Natural killer cell treated with Interleukin-12 subunit alpha and Interleukin-12 subunit beta and Interleukin-15 and Interleukin-18, amount 100 ng/mL, for 72 hours (primary cell): ENCODE results near the gene SSH2. TPM values are rescaled to one million over a fixed set of nuclear protein-coding genes. Genes with fewer than 3 reads are reported as not detected.

Experiments used
- ATAC-seq, 2 donors: fragments of 150-1000 bp; cut with Tn5 transposase in 1 of 2; sonication (Bioruptor Pico), chemical (Tn5 transposase) in 1 of 2; 2 replicates each; pipeline ENCODE4 v1.10.0; 2021
- DNase-seq: peaks from one replicate; pipeline ENCODE4 v3.0.0; 2022; ENCODE audit warnings: low spot score
- H3K27ac Mint-ChIP-seq, 2 donors: 1 replicate in 1 of 2; 2 replicates in 1 of 2; pipeline ENCODE4 v1.8.0; 2022; ENCODE audit warnings: mixed read lengths in 2 of 2, mild to moderate bottlenecking in 1 of 2, moderate library complexity in 1 of 2
- H3K27me3 Mint-ChIP-seq, 2 donors: 1 replicate in 1 of 2; 2 replicates in 1 of 2; pipeline ENCODE4 v1.8.0; 2022; ENCODE audit warnings: mixed read lengths in 2 of 2
- H3K36me3 Mint-ChIP-seq: one replicate; pipeline ENCODE4 v1.8.0; 2022; ENCODE audit warnings: mixed read lengths
- H3K4me1 Mint-ChIP-seq, 2 donors: 1 replicate in 1 of 2; 2 replicates in 1 of 2; pipeline ENCODE4 v1.8.0; 2022; ENCODE audit warnings: low read depth in 2 of 2, mixed read lengths in 2 of 2, mild to moderate bottlenecking in 1 of 2
- H3K4me3 Mint-ChIP-seq: one replicate; pipeline ENCODE4 v1.8.0; 2022; ENCODE audit warnings: mixed read lengths
- H3K9me3 Mint-ChIP-seq: 2 replicates; pipeline ENCODE4 v1.8.0; 2022; ENCODE audit warnings: mixed read lengths
- total RNA-seq, 2 donors: library from RNA; stranded (reverse); gene quantifications; one replicate each; pipeline ENCODE4 v1.2.3, GENCODE V29; 2022

The SSH2 gene
- total RNA-seq, 2 donors from 2014 or later, result 44.4 to 72.2 TPM

DNA sequence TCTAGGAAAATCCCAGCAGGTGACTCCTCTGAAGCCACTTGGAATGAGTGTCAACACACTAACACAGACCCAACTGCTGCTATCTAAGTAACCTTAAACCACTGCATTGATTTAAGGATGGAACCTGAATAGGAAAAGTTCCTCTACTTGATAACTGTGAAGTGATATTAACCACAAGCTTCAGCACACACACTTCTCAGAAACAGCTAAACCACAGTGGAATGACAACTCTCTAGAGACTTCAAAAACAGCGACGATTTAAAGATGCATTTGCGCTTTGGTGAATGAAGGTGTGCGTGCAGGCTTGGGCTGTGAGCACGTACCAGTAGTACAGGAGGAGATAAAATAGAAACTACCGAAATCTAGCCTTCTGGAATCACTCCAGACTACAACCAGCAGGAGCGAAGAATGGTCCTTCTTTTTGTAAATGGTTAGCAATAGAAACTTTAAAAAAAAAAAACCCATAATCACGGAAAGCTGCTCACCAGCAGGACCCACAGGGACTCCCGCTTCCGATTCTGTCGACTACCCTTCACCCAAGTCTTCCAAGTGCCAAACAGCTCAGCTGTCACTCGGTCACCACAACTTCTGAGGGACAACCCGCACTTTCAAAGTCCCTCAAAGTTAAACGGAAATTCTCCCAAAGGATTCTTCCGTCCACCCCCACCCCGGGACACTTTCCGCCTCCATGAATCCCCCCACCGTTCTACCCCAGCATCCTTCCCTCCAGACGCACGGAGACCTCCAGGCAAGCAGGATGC, 169.6 kb downstream of the SSH2 start:
- H3K9me3 Mint-ChIP-seq, result no peaks in the 10 kb centered on the region
- H3K27me3 Mint-ChIP-seq, result no peaks in the 10 kb centered on the region
- H3K27ac Mint-ChIP-seq, result peak overlapping the region; percentile 90 to 94
- H3K4me1 Mint-ChIP-seq, result peaks cover 21 to 28% of the 10 kb centered on the region in 2 donors
- H3K4me3 Mint-ChIP-seq, result peak overlapping the region; percentile 97
- no peaks in the 10 kb centered on the region for H3K36me3 Mint-ChIP-seq
- peak; percentile 73 for DNase-seq
- peak; percentile 56 for ATAC-seq

DNA sequence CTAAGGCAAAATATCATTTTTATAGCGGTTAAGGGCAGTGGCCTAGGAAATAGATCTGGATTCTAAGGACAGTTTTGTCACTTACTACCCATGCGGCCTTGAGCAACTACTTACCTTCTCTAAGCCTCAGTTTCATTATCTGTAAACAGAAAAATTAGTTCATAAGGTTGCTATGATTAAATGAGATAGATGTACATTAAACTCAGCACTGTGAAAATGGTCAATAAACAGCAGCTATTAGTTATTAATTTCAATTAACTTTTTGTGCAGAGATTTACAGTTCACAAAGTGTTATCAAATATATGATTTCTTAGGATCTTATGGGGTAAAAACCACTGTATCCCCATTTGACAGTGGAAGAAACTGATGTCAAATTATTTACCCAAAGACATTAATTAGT, 171.8 kb downstream of the SSH2 start:
- Mint-ChIP-seq H3K27ac (peak overlapping the region; percentile 9 to 15), H3K4me3 (peak overlapping the region; percentile 69), H3K36me3 (no peaks in the 10 kb centered on the region), H3K27me3 (no peaks in the 10 kb centered on the region), H3K4me1 (peaks cover 21 to 28% of the 10 kb centered on the region in 2 donors), H3K9me3 (no peaks in the 10 kb centered on the region)
- no peak for ATAC-seq
- no peak for DNase-seq

DNA sequence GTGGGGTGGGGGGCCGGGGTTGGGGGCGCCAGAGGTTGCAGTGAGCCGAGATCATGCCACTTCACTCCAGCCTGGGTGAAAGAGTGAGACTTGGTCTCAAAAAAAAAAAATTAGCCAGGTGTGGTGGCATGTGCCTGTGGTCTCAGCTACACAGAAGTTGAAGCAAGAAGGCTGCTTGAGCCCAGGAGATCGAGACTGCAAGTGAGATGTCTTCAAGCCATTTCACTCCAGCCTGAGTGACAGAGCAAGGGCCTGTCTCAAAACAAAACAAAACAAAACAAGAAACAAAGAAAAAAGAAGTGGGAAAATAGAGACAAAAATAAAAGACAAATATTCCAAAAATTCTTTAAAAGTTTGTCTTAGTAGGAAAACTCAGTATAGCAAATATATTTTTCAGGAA, 172.2 kb downstream of the SSH2 start:
- ATAC-seq (no peak), DNase-seq (no peak)
- Mint-ChIP-seq H3K27me3 (no peaks in the 10 kb centered on the region), H3K36me3 (no peaks in the 10 kb centered on the region), H3K4me3 (peak overlapping the region; percentile 69), H3K27ac (peak overlapping the region; percentile 9 to 15), H3K9me3 (no peaks in the 10 kb centered on the region), H3K4me1 (peaks cover 21 to 28% of the 10 kb centered on the region in 2 donors)

DNA sequence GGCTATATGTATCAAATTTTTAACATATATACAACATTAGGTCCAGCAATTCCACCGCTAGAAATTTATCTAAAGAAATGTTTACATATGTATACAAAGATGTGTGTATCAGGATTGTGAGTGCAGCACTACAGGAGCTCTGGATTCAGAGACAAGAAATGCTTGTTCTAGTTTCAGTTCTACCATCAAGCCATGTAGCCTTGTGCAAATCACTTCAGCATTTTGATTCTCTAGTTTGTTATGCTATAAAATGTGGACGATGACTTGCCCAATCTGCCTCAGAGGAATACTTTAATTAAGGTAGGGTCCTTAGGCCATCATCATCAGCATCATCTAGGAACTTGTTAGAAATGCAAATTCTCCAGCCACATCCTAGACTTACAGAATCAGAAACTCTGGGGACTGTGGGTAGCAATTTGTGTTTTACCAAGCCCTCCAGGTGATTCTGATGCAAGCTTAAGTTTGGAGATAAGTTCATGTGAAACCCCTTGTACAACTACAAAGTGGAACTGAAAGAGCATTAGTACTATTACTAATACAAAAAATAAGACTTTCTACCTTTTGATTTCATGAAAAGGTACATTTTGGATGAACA, 176.1 kb downstream of the SSH2 start:
- Mint-ChIP-seq H3K9me3 (no peaks in the 10 kb centered on the region), H3K36me3 (no peaks in the 10 kb centered on the region), H3K27me3 (no peaks in the 10 kb centered on the region), H3K4me3 (no peak overlapping the region), H3K4me1 (peaks cover 13 to 20% of the 10 kb centered on the region in 2 donors), H3K27ac (no peak overlapping the region)
- DNase-seq (no peak), ATAC-seq (no peak)

DNA sequence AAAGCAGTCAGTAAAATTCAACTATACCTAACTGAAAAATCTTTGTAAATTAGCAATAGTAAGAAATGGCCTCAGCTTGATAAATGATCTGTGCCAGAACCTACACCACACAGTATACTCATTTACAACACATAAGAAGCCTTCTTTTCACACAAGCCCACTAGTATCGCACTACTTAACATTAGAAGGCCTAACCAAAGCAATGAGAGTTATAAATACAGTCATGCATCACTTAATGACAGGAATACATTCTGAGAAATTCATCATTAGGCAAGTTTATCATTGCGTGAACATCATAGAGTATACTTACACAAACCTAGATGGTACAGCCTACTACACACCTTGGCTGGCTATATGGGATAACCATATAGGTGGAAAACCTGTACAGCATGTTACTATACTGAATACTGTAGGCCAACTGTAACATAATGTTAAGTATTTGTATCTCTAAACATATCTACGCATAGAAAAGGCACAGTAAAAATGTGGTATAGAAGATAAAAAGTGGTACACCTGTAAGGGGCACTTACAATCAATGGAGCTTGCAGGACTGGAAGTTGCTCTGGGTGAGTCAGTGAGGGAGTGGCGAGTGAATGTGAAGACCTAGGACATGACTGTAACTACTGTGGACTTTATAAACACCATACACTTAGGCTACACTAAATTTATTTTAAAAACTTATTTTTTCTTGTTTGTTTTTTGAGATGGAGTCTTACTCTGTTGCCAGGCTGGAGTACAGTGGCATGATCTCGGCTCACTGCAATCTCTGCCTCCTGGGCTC, 180.8 kb downstream of the SSH2 start:
- H3K4me3 Mint-ChIP-seq, result no peak overlapping the region
- no peak overlapping the region for H3K27ac Mint-ChIP-seq
- no peak for DNase-seq
- peaks cover 30 to 32% of the 10 kb centered on the region in 2 donors for H3K4me1 Mint-ChIP-seq
- no peak for ATAC-seq
- H3K27me3 Mint-ChIP-seq, result no peaks in the 10 kb centered on the region
- H3K36me3 Mint-ChIP-seq, result no peaks in the 10 kb centered on the region
- H3K9me3 Mint-ChIP-seq, result no peaks in the 10 kb centered on the region

DNA sequence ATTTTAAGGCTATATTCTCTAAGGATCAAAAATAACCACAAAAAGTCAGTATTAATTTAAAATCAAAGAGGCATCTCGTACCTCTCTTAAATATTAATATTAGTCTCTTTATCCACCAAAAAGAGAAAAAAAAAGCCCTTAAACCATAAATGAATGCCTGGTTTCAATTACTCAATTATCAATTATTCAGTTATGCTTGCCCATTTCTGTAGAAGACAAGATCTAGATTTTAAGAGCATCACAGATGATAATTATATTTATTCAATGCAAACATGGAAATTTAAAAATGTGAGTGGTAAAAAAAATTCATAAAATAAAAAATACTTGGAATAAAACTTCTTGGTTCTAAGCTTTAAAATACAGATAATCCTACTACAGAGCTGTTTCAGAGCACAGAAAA, 181.6 kb downstream of the SSH2 start:
- Mint-ChIP-seq H3K27me3 (no peaks in the 10 kb centered on the region), H3K4me3 (no peak overlapping the region), H3K36me3 (no peaks in the 10 kb centered on the region), H3K9me3 (no peaks in the 10 kb centered on the region), H3K27ac (peak overlapping the region in 1 of 2 donors; percentile 60), H3K4me1 (peaks cover 30 to 32% of the 10 kb centered on the region in 2 donors)
- DNase-seq (no peak), ATAC-seq (no peak)

DNA sequence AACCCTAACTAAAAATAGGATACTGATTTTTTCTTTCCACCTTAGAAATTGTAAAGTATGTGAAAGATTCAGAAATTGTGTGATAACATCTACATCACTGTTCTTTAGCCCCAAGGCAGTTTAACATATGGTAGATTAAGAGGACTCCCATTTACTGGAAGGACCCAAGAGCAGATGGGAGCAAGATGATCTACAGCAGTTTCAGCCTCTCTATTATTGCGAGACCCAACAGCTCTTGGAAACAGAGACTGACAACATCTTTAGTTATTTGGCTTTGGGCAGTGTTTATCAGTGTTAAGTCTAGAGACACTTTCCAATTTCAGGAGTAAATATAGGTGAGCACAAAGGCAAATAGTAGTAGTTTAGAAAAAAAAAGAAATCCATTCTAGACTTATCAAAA, 182.4 kb downstream of the SSH2 start:
- Mint-ChIP-seq H3K27me3 (no peaks in the 10 kb centered on the region), H3K4me3 (no peak overlapping the region), H3K36me3 (no peaks in the 10 kb centered on the region), H3K9me3 (no peaks in the 10 kb centered on the region), H3K4me1 (peaks cover 30 to 32% of the 10 kb centered on the region in 2 donors), H3K27ac (peak overlapping the region in 1 of 2 donors; percentile 60)
- no peak for ATAC-seq
- DNase-seq, result no peak

DNA sequence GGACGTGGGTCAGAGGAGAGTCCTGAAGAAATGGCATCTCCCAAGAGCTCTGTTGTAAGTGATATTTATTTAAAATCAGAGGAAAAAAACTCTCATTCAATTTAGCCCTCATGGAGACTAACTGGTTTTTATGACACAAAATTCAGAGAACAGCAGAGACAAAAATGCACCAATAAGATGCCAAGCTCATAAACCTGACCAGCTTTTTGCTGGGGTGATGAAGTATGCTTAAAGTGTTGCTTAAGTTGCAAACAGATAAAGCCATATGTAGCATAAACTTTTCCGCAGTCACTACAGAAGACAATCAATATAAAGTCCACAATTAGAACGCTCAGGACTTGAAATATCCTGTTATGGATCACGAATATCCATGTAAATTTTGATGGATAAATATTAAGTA, 183.4 kb downstream of the SSH2 start:
- H3K27me3 Mint-ChIP-seq, result no peaks in the 10 kb centered on the region
- H3K36me3 Mint-ChIP-seq, result no peaks in the 10 kb centered on the region
- DNase-seq (no peak), ATAC-seq (no peak)
- H3K4me3 Mint-ChIP-seq, result no peak overlapping the region
- H3K27ac Mint-ChIP-seq, result peak overlapping the region in 1 of 2 donors; percentile 60
- no peaks in the 10 kb centered on the region for H3K9me3 Mint-ChIP-seq
- H3K4me1 Mint-ChIP-seq, result peaks cover 30 to 32% of the 10 kb centered on the region in 2 donors

DNA sequence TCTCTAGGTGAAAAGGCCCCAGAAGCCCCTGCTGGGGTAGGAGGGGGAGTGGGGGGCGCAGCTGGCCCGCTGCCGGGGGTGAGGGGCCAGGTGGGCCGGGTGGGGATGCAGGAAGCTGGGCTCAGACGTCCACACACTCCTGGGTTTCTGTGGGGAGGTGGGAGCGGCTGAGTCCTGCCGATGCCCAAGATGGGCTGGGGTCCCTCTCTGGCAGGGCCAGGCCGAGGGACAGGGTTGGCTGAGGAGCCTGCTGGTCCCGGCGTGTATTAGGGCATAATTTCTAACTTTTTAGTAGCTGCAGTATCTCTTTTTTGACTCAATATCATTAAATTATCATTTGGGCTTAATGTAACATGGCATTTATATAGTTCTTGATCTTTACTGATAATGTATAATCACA, 185.9 kb downstream of the SSH2 start:
- Mint-ChIP-seq H3K27ac (peak overlapping the region in 1 of 2 donors; percentile 60), H3K9me3 (no peaks in the 10 kb centered on the region), H3K27me3 (no peaks in the 10 kb centered on the region), H3K36me3 (no peaks in the 10 kb centered on the region), H3K4me1 (peaks cover 32 to 39% of the 10 kb centered on the region in 2 donors), H3K4me3 (no peak overlapping the region)
- DNase-seq, result no peak
- ATAC-seq, result no peak

DNA sequence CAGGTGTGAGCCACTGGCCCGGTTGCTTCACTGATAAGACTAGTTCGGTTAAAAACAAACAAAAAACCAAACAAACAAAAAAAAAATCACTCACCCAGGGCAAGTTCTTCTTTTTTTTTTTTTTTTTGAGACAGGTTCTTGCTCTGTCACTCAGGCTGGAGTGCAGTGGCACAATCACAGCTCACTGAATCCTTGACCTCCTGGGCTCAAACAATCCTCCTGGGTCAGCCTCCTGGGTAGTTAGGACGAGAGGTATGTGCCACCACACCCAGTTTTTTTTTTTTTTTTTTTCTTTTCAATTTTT, 187.9 kb downstream of the SSH2 start:
- Mint-ChIP-seq H3K4me3 (no peak overlapping the region), H3K4me1 (peaks cover 24 to 29% of the 10 kb centered on the region in 2 donors), H3K27me3 (no peaks in the 10 kb centered on the region), H3K27ac (no peak overlapping the region), H3K36me3 (no peaks in the 10 kb centered on the region), H3K9me3 (no peaks in the 10 kb centered on the region)
- DNase-seq (no peak), ATAC-seq (no peak)

DNA sequence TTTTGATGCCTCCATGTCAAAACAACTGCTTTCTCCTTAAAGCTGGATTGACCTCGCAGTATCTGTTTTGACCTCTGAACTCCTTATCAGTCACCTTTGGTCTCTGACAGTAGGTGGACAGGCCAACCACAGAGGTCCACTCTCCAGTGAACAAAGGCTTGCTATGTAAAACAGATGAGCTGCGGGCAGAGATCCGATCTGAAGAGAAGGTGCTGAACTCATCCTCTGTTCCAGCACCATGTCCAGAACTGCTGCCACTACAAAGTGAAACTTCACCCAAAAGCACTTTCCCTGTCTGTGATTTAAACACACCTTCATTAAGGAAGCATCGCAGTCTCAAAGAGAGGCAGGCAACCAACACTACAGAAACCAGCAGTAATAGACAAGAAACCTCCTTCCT, 190.0 kb downstream of the SSH2 start:
- Mint-ChIP-seq H3K4me3 (no peak overlapping the region), H3K36me3 (no peaks in the 10 kb centered on the region), H3K27ac (peak overlapping the region; percentile 33 to 71), H3K27me3 (no peaks in the 10 kb centered on the region), H3K4me1 (peaks cover 20 to 22% of the 10 kb centered on the region in 2 donors), H3K9me3 (no peaks in the 10 kb centered on the region)
- ATAC-seq, result no peak
- DNase-seq, result no peak

DNA sequence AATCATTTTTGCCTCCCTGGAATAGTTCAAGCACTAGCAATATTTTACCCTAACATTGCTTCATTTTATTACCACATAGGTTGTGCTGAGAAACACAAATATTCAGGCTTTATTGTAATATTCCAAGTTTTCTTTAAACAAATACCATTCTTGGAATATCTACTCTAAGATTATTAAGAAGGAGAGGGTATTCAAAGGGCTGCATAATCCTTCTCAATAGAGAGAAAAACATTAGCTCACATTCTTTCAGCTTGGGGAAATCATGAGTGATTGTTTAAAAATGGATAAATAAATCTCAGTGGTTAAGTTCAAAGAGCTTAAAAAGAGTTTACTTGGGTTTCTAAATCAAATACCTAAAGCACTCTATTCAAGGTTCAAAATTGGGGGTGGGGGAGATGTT, 195.4 kb downstream of the SSH2 start:
- Mint-ChIP-seq H3K27me3 (no peaks in the 10 kb centered on the region), H3K4me3 (no peak overlapping the region), H3K4me1 (peaks cover 15 to 23% of the 10 kb centered on the region in 2 donors), H3K36me3 (peaks cover 2% of the 10 kb centered on the region), H3K9me3 (no peaks in the 10 kb centered on the region), H3K27ac (peak overlapping the region; percentile 36 to 64)
- DNase-seq, result no peak
- ATAC-seq, result no peak

DNA sequence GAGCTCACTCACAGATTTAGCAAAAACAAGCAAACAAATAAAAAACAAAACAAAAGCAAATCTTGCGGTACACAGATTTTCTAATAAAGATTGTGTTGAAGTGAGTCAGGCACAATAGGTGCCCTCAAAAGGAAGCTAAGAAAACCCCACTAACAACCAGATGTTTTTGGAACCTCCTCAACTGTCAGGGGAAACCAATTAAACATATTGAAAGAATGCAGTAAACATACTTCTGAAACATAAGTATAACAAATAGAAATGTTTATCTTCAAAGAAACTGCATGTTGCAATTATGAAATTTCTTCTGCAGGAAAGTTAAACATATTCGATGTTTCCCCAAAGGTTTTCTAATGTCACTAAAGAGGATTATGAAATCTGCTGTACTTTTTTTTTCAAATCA, 196.9 kb downstream of the SSH2 start:
- Mint-ChIP-seq H3K9me3 (no peaks in the 10 kb centered on the region), H3K36me3 (peaks cover 14% of the 10 kb centered on the region), H3K27me3 (no peaks in the 10 kb centered on the region), H3K27ac (peak overlapping the region; percentile 27 to 75), H3K4me1 (peaks cover 29 to 38% of the 10 kb centered on the region in 2 donors), H3K4me3 (no peak overlapping the region)
- ATAC-seq (no peak), DNase-seq (no peak)

DNA sequence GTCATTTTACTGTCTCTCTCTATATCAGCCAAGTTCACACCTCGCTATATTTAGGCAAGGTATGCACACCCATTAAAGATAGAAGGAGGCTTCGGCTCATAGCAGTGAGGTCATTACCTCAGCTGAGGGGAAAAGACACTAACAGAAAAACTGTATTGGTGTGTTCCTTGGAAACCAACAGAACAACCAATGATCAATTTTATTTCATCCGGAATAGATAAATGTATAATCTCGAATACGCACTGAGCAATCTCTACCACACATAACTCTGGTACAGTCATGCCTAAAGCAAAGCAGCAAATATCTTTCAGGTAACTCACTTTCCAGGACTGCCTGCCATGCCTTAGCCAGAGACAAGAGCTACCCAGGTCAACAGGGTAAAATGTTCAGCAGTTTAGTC, 197.4 kb downstream of the SSH2 start:
- H3K4me1 Mint-ChIP-seq, result peaks cover 35 to 44% of the 10 kb centered on the region in 2 donors
- no peak for DNase-seq
- peaks cover under 1% of the 10 kb centered on the region for H3K9me3 Mint-ChIP-seq
- H3K27ac Mint-ChIP-seq, result peak overlapping the region; percentile 27 to 75
- no peak overlapping the region for H3K4me3 Mint-ChIP-seq
- H3K36me3 Mint-ChIP-seq, result peaks cover 20% of the 10 kb centered on the region
- no peaks in the 10 kb centered on the region for H3K27me3 Mint-ChIP-seq
- ATAC-seq, result no peak
